SU-DHL-6 (cell line): ENCODE data around the gene ROBO2.

Source experiments
- EZH2phosphoT487 ChIP-seq: fragments of 200-600 bp; sonication (generic), shearing (Covaris generic); conservative IDR thresholded peaks from 2 replicates; pipeline ENCODE4 v1.6.1; 2018; ENCODE audit warnings: mild to moderate bottlenecking, antibody characterized with exemption, low read length, moderate library complexity, mixed read lengths
- TF ChIP-seq, protein P1 (sequence below): fragments of 200-600 bp; sonication (generic); IDR thresholded peaks from one replicate; pipeline ENCODE4 v1.5.1; 2017; ENCODE audit warnings: antibody characterized with exemption, mild to moderate bottlenecking, low read length, moderate library complexity; ENCODE audit not compliant: insufficient read depth, poor library complexity, severe bottlenecking

GRCh38 chr3:77329116-77329515, 289.2 kb downstream of the ROBO2 start:
- TF ChIP-seq, protein P1, sequence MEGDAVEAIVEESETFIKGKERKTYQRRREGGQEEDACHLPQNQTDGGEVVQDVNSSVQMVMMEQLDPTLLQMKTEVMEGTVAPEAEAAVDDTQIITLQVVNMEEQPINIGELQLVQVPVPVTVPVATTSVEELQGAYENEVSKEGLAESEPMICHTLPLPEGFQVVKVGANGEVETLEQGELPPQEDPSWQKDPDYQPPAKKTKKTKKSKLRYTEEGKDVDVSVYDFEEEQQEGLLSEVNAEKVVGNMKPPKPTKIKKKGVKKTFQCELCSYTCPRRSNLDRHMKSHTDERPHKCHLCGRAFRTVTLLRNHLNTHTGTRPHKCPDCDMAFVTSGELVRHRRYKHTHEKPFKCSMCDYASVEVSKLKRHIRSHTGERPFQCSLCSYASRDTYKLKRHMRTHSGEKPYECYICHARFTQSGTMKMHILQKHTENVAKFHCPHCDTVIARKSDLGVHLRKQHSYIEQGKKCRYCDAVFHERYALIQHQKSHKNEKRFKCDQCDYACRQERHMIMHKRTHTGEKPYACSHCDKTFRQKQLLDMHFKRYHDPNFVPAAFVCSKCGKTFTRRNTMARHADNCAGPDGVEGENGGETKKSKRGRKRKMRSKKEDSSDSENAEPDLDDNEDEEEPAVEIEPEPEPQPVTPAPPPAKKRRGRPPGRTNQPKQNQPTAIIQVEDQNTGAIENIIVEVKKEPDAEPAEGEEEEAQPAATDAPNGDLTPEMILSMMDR, result no peak
- no peak for TF ChIP-seq EZH2phosphoT487
